GM10847 (cell line): ENCODE data around the gene ENPP6.
A peak's percentile ranks its signal among the peaks of the same experiment; 100 is the strongest.

Experiments used
- POLR2A ChIP-seq: IDR thresholded peaks from 2 replicates; pipeline ENCODE4 v1.6.1; 2011; ENCODE audit not compliant: insufficient read length; ENCODE audit errors: extremely low read depth

ENPP6 gene

DNA sequence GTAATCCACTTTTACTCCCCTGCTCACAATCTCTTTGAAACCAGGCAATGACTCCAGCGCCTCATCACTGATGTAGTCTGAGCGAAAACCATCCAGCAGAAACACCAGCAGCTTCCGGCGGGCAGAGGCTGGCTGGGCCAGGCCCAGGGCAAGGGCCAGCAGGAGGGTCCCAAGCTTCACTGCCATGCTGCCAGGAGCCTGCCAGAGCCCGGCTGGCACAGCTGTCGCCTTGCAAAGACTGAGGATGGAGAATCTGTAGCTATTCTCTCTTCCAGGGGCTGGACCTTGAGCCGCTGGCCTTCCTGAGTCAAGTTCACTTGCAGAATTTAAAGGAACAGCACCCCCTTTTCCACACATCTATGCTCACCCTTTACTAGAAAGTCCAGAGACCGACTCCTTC lies at the start of gene ENPP6:
ENPP6 (minus strand) TSS at position 240 of the 400 bp plus-strand sequence; CDS start at position 186, 54 bp downstream.
- TF ChIP-seq POLR2A = no peak

DNA sequence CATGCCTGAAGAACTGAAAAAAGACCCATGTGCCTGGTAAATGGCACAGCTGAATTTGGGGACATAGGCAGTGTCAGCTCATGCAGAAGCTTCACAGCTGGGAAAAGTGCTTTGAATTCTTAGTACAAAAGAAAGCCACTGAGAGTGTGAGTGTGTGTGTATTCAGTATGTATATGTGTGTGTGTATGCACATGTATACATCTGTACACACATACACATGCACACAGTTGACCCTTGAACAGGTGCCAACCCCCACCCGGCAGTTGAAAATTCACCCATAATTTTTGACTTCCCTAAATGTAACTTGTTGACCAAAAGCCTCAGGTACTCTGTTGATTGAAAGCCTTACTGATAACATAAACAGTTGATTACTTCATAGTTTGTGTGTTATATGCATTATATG lies 49.5 kb upstream of the ENPP6 start:
- no peak for TF ChIP-seq POLR2A

DNA sequence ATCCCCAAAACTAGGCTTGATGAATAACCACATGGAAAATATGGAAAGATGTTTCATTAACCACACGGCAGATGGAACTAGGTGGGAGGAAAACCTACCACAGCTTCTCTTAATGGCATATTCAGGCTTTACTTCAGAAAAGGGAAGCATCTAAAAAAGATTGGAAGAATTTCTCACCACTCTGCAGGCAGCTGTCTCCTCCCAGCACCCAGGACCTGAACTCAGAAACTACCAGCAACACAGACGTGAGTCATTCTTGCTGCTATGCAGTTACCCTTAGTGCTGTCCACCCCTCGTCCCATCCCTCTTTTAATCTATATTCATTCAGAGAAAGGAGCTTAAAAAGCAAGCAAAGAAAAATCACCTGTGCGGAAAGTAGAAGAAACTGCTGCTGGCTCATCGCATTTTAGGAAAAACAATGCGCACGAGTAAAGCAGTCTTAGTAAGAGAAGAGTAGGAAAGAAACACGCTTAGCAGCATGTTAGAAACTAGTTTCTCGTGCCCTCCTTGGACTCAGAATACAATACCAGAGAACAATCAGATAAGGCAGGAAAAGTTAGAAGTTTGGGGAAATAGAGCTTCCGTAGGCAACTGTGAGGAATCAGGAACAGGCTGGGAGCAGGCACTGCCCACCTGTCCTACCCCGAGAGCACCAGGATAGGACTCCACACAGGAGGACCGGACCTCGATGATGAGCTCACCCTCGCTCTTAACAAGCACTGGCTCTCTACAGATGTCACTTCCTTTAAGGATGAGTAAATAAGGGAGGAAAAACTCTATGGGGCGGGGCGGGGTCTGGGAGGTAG lies 48.1 kb upstream of the ENPP6 start:
- TF ChIP-seq POLR2A = peak; percentile 46

DNA sequence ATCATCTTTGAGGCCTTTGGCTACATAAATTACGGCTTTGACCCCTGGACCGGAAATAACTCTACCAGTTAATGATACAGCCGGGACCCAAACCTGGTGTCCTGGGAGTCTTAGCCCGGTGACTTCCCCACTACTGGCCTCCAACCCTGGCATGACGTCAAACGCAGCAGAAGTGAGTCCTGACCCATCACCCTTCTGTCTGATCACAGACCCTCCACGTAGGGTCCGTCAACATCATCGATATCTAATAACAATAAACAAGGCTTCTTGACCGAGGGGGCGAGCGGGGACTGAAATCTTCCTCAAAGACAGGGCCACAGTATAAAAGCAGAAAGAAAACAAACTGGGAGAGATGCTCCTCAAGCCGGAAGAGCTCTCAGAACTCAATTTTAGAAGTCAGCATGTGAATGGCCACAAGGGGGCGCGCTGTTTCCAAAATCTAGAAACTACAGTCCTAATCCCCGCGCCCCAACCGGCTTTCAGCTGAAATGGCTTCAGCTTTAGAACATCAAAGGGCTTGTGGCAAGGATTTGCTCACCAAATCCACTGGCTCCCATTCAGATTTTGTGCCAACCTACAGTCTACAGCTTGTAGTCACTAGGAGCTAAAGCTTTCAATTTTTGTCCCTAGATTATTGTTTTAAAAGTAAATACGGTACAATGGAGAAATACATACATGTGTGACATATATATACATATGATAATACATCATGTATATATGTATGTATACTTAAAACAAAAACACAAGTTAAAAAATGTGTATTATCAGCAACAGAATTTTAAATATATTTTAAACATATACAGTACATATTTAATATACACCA lies 46.4 kb upstream of the ENPP6 start:
- no peak for TF ChIP-seq POLR2A

DNA sequence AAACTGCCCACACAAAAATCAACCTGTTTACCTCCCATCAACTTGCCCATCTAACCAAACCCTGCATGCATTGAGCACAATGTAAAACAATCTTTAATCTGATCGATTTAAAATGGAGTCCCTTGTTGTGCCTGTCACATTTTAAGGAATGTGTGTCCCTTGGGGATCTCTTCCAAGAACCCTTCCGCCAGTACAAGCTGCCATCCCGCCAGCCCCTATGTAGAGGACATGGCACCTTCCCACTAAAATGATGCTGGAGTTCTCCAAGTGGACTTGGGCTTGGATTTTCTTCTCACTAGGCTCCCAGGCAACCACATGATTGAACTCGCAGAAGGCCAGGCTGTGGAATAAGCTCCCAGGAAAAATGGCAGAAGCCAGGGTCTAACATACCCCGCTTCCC lies 45.8 kb upstream of the ENPP6 start:
- no peak for TF ChIP-seq POLR2A

DNA sequence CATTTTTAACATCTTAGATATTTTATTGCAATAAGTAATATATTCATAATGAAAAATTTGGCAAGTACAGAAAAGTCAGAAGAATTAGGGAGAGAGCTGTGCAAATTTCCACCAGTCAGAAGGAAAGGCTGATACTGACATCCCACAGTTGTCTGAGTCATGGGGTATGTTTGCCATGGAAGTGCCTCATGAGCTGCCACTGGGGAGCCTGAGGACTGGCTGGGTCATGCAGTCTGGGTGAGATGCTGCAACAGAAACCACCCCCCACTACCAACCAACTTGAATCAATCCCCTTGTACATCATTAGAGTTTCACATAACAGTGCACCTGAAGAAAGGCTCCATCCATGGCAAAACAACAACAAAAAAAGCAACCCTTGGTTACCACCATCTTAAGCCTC lies 45.2 kb upstream of the ENPP6 start:
- no peak for TF ChIP-seq POLR2A

DNA sequence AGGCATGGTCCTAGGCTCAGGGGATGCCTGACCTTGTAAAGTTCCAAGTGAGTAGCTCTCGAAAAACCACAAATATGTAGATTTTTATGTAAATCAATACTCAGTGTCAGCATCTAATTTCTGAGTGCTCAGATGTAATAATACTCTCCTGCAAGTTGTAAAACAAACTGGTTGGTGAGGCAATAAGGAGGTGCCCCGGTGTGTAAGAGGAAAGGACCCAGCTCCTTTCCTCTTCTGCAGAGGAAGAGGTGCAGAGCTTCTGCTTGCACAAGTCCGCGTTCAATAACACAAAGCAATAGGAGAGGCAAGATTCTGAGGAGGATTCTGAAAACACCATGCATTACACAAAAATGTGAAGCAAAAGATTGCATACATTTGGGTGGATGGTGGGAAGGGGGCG lies 43.6 kb upstream of the ENPP6 start:
- no peak for TF ChIP-seq POLR2A

DNA sequence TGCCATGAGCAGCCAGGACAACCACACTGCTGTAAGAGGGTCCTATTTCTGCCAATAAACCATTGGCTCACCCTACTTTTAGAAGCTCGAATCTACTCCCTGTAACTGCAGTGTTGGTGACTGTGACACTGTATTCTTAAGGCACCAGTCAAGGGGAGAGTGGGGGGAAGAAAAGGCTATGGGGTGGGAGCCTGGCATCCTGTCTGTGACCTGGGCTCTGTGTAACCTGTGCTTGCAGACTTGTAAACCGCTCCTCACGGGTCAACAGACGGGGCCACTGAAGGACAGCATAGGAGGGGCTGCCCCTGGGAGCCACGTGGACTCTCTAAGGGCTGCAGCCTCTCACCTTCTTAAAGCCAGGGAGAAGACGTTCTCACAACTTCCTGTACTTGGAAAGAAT lies 42.2 kb upstream of the ENPP6 start:
- no peak for TF ChIP-seq POLR2A

DNA sequence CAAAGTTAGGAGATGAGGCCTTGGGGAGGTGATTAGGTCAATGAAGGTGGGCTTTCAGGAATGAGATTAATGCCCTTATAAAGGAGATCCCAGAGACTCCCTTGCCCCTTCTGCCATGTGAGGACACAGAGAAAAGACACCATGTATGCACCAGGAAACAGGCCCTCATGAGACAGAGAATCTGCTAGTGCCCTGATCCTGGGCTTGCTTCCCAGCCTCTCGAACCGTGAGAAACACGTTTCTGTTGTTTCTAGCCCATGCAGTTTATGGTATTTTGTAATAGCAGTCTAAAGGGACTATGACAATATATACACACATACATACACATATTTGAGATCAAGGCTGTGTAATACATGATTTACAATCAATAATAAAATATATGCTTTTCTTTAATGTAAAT lies 41.4 kb upstream of the ENPP6 start:
- TF ChIP-seq POLR2A = no peak

DNA sequence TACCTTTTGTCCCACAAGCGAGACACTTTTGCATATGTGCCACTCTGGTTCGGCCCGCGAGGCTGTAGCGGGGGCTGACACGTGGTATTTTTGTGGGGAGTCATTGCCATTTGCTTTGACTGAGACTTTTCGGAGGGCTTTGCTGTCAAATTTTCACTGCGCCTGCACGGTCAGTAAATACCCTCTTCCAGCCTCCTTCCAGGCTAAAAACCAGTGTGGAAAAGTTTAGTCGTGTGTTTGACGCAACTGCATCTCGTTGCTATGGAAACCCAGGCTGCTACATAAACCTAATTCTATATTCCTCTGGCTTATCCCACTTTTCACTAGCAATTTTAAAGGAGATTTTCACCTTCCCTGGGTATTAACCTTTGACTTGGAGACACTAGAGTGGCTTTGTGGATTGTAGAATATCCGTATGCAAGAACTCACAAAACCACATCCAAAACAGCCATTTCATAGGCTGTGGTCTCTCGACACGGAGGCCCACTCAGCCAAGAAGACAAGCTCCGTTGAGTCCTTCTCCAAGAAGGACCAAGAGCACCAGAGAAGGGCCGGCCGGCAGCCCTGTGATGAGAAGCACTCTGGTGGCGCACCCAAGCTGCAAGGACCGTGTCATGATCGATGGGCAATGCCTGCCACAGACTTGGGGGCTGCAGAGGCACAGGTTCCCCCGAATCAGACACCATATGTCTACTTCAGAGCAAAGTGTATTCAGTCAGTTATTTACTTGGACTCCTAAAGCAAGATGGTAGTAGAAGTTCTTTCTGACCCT lies 38.4 kb upstream of the ENPP6 start:
- no peak for TF ChIP-seq POLR2A

DNA sequence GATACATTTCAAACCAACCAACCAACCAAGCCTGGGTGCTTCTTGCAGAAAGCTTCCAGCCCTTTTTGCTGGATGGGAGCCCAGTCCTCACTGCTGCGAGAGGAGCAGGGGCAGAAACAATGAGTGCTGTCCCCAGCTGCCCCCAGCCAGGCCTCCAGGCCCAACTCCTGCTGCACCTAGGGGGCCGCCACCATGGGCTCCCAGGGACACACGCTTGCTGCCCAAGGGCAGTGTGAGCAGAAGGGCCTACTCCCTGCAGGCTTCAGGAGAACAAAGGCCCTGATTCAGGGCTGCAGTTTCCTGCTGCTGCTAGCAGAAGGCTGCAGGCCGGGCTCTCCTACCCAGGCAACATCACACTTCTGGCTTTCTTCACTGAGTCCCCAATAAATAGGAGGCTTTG lies 37.7 kb upstream of the ENPP6 start:
- TF ChIP-seq POLR2A = no peak

DNA sequence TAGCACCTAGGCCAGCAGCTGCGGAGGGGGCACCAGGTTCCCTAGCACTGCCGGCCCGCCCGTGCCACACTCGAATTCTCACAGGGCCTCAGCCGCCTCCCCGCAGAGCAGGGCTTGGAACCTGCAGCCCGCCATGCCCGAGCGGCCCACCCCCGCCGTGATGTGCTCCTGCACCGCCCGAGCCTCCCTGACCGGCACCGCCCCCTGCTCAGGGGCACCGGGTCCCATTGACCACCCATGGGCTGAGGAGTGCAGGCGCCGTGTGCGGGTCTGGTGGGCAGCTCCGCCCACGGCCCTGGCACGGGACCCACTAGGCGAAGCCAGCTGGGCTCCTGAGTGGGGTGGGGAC lies 35.4 kb upstream of the ENPP6 start:
- no peak for TF ChIP-seq POLR2A

DNA sequence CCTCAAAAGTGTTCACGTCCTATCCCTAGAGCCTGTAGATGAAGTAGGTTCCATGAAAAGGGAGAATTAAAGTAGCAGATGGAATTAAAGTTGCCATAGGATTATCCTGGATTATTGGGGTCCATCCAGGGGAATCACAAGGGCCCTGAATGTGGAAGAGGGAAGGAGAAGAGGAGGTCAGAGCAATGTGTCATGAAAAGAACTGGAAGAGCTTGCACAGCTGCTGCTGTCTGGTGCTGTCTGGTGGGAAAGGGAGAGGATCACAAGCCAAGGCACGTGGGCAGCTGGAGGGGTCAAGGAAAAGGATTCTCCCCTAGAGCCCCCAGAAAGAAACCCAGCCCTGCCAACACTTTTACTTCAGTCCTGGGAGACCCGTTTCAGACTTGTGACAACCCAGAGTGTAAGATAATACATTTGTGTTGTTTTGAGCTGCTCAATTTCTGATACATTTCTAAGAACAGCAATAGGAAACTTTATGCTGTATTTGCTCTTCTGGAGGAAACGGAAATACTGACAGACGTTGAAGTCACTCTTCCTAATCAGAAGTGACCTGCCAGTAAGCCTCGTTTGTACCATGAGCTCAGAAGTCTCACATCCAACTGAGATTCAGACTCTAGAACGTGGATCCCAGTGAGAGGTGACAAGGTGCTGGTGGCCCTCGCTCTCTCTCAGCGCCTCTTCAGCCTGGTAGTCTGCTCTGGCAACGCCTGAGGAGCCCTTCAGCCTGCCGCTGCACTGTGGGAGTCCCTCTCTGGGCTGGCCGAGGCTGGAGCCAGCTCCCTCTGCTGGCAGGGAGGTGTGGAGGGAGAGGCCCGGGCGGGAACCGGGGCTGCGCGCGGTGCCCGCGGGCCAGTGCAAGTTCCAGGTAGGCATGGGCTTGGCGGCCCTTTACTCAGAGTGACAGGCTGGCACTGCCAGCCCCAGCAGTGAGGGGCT lies 34.7 kb upstream of the ENPP6 start:
- no peak for TF ChIP-seq POLR2A

DNA sequence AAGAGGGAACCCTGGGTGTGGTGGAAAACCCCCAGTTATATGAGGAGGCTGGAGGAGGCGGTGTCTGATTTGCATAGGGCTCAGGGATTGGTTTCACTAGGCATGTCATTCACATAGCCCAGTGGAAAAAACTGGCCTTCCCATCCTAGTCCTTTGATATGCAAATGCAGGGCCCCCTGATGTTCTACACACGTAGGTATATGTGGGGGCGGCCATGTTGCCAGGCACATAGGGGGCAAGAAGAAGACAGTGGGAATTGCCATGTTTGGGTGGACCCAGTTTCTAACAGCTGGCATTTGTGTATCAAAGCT lies 34.0 kb upstream of the ENPP6 start:
- TF ChIP-seq POLR2A = no peak
